ENCODE results near the gene GRHPR.

GRHPR gene

DNA sequence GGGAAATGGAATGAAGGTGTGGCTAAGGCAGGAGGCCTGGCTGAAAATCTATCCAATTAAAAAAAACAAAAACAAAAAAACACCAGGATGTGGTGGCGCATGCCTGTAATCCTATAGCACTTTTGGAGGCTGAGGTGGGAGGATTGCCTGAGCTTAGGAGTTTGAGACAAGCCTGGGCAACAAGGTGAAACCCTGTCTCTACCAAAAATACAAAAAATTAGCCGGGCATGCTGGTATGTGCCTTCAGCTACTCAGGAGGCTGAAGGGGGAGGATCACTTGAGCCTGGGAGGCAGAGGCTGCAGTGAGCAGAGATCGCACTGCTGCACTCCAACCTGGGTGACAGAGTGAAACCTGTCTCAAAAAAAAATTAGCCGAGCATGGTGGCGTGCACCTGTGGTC lies 21.1 kb downstream of the GRHPR start:
- no peak overlapping the region for H3K27ac ChIP-seq (replicated peaks)
- TF ChIP-seq GABPA (IDR thresholded peaks at IDR 0.05; ENCODE audit: low read depth) (no peak), POLR2AphosphoS5 (IDR thresholded peaks at IDR 0.05; ENCODE audit: low read depth) (no peak), SPI1 (IDR thresholded peaks at IDR 0.05; ENCODE audit: borderline replicate concordance, low read depth) (no peak)
- TF ChIP-seq, protein P1, sequence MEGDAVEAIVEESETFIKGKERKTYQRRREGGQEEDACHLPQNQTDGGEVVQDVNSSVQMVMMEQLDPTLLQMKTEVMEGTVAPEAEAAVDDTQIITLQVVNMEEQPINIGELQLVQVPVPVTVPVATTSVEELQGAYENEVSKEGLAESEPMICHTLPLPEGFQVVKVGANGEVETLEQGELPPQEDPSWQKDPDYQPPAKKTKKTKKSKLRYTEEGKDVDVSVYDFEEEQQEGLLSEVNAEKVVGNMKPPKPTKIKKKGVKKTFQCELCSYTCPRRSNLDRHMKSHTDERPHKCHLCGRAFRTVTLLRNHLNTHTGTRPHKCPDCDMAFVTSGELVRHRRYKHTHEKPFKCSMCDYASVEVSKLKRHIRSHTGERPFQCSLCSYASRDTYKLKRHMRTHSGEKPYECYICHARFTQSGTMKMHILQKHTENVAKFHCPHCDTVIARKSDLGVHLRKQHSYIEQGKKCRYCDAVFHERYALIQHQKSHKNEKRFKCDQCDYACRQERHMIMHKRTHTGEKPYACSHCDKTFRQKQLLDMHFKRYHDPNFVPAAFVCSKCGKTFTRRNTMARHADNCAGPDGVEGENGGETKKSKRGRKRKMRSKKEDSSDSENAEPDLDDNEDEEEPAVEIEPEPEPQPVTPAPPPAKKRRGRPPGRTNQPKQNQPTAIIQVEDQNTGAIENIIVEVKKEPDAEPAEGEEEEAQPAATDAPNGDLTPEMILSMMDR (IDR thresholded peaks at IDR 0.05; ENCODE audit: insufficient read depth, low read length): no peak
- TF ChIP-seq, protein P2, sequence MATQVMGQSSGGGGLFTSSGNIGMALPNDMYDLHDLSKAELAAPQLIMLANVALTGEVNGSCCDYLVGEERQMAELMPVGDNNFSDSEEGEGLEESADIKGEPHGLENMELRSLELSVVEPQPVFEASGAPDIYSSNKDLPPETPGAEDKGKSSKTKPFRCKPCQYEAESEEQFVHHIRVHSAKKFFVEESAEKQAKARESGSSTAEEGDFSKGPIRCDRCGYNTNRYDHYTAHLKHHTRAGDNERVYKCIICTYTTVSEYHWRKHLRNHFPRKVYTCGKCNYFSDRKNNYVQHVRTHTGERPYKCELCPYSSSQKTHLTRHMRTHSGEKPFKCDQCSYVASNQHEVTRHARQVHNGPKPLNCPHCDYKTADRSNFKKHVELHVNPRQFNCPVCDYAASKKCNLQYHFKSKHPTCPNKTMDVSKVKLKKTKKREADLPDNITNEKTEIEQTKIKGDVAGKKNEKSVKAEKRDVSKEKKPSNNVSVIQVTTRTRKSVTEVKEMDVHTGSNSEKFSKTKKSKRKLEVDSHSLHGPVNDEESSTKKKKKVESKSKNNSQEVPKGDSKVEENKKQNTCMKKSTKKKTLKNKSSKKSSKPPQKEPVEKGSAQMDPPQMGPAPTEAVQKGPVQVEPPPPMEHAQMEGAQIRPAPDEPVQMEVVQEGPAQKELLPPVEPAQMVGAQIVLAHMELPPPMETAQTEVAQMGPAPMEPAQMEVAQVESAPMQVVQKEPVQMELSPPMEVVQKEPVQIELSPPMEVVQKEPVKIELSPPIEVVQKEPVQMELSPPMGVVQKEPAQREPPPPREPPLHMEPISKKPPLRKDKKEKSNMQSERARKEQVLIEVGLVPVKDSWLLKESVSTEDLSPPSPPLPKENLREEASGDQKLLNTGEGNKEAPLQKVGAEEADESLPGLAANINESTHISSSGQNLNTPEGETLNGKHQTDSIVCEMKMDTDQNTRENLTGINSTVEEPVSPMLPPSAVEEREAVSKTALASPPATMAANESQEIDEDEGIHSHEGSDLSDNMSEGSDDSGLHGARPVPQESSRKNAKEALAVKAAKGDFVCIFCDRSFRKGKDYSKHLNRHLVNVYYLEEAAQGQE (IDR thresholded peaks at IDR 0.05; ENCODE audit: insufficient replicate concordance, low read depth): no peak

DNA sequence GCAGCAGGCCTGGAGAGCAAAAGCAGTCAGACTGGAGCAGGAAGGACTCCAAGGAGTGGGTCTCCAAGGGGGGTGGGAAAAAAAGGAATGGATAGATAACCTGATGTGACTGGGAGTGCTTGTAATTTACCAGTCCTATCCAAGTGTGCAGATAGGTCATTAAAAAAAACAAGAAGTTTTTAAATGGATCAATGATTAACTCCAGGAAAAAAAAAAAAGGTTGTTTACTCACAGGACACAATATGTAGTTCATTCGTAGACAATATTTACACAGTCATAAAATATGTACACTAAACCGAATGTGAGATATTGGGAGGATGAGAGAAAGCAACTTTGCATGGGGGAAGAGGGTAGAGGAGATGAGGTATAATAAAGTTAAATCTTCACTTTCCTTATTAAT lies 22.4 kb downstream of the GRHPR start:
- TF ChIP-seq POLR2AphosphoS5 (IDR thresholded peaks at IDR 0.05; ENCODE audit: low read depth): no peak
- TF ChIP-seq, protein P1 (IDR thresholded peaks at IDR 0.05; ENCODE audit: insufficient read depth, low read length): no peak
- TF ChIP-seq, protein P2 (IDR thresholded peaks at IDR 0.05; ENCODE audit: insufficient replicate concordance, low read depth): no peak
- no peak for TF ChIP-seq GABPA (IDR thresholded peaks at IDR 0.05; ENCODE audit: low read depth)
- no peak for TF ChIP-seq SPI1 (IDR thresholded peaks at IDR 0.05; ENCODE audit: borderline replicate concordance, low read depth)
- no peak overlapping the region for H3K27ac ChIP-seq (replicated peaks)
- no peak for DNase-seq (ENCODE audit: low read depth in 1 of 2, low spot score in 1 of 2)

More for the DNA sequence above, 21.1 kb downstream of the GRHPR start:
- H3K27me3 ChIP-seq (ENCODE audit: insufficient read depth, poor library complexity, severe bottlenecking): no peaks in the 10 kb centered on the region
- H3K4me3 ChIP-seq (replicated peaks; ENCODE audit: insufficient read depth, low read length): no peak overlapping the region
- no peak for DNase-seq (ENCODE audit: low read depth in 1 of 2, low spot score in 1 of 2)

DNA sequence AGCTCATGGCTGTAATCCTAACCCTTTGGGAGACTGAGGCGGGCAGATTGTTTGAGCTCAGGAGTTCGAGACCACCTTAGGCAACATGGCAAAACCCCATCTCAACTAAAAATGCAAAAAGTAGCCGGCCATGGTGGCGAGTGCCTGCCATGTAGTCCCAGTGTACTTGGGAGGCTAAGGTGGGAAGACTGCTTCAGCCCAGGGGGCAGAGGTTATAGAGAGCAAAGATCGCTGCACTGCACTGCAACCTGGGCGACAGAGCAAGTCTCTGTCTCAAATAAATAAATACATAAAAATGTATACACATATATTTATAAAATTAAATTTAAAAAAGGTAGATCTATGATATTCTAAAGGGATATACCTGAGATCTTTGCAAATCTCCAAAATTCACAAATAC lies 23.3 kb downstream of the GRHPR start:
- H3K4me3 ChIP-seq (replicated peaks; ENCODE audit: insufficient read depth, low read length): no peak overlapping the region
- TF ChIP-seq SPI1 (IDR thresholded peaks at IDR 0.05; ENCODE audit: borderline replicate concordance, low read depth) (no peak), POLR2AphosphoS5 (IDR thresholded peaks at IDR 0.05; ENCODE audit: low read depth) (no peak), GABPA (IDR thresholded peaks at IDR 0.05; ENCODE audit: low read depth) (no peak)
- TF ChIP-seq, protein P2 (IDR thresholded peaks at IDR 0.05; ENCODE audit: insufficient replicate concordance, low read depth): no peak
- TF ChIP-seq, protein P1 (IDR thresholded peaks at IDR 0.05; ENCODE audit: insufficient read depth, low read length): no peak
- no peak overlapping the region for H3K27ac ChIP-seq (replicated peaks)
- DNase-seq (ENCODE audit: low read depth in 1 of 2, low spot score in 1 of 2): no peak
- H3K27me3 ChIP-seq (ENCODE audit: insufficient read depth, poor library complexity, severe bottlenecking): no peaks in the 10 kb centered on the region

More for the DNA sequence above, 22.4 kb downstream of the GRHPR start:
- no peak overlapping the region for H3K4me3 ChIP-seq (replicated peaks; ENCODE audit: insufficient read depth, low read length)
- H3K27me3 ChIP-seq (ENCODE audit: insufficient read depth, poor library complexity, severe bottlenecking): no peaks in the 10 kb centered on the region

Data from HL-60 (cell line).